CD4-positive, alpha-beta T cell treated with Interleukin-15 for 4 hours (primary cell): ENCODE measurements around the gene GIPC1.
"Not testable (repeated sequence)": the region's sequence is repeated elsewhere in the genome, so short reads cannot be mapped to it uniquely, and the experiment has no call there.

Experiments
- DNase-seq: peaks from one replicate; pipeline ENCODE4 v3.0.0-alpha.2; 2020; ENCODE audit warnings: low spot score

The GIPC1 gene, protein sequence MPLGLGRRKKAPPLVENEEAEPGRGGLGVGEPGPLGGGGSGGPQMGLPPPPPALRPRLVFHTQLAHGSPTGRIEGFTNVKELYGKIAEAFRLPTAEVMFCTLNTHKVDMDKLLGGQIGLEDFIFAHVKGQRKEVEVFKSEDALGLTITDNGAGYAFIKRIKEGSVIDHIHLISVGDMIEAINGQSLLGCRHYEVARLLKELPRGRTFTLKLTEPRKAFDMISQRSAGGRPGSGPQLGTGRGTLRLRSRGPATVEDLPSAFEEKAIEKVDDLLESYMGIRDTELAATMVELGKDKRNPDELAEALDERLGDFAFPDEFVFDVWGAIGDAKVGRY

DNA sequence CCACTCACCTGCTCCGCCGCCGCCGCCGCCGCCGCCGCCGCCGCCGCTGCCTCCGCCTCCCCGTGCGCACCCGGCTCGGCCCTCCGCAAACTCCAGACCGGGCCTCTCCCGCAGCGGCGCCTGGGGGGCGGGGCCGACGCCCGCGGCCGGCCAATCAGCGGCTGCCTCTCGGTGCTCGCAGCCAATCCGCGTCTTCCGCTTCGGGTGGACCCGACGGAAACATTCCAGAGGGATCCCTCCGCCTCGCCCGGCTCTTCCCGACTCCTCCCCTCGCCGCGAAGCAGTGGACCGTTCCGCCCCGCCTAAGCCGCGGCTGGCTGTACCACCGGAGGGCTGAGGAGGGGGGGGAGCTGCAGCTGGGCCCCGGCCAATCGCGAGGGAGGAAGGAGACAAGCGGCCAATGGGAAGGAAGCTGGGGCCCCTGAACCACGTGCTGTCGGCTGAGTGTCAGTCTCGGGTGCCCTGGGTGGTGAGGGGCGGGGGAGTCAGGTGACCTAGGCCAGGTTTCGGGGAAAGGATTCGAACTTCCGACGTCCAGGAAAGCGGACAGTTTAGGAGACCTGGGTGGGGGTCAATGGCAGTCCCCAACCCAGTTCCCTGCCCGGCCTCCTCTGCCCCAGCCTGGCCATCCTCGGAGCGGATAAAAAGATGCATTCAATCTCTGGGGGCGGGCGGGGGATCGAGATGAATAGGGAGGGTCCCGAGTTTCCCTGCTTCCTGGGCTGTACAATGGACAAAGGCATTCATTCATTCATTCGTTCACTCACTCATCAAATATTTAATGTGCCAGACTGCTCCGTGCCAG lies at the start of gene GIPC1:
Gene GIPC1 (minus strand): TSS at position 99 of the 805 bp plus-strand sequence. CDS start 13,151 bp downstream, outside the sequence.
- DNase-seq, result peak; percentile 80

DNA sequence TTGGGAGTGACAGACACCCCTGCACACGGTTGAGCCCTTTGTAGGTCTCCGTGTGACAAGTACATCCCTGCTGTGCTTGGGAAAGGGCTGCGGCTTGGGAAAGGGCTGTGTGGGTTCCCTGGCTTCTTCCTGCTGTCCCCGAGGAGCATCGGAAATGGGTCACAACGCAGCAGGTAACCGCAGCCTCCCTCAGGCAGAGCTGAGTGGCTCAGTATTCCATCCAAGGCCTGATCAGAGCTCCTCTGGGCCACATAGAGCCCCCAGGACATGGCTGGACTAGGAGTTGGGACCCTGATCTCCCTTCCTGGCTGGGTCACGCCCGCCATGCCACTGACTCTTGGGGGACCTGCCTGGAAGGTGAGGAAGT lies 49.8 kb upstream of the GIPC1 start:
- DNase-seq, result no peak

DNA sequence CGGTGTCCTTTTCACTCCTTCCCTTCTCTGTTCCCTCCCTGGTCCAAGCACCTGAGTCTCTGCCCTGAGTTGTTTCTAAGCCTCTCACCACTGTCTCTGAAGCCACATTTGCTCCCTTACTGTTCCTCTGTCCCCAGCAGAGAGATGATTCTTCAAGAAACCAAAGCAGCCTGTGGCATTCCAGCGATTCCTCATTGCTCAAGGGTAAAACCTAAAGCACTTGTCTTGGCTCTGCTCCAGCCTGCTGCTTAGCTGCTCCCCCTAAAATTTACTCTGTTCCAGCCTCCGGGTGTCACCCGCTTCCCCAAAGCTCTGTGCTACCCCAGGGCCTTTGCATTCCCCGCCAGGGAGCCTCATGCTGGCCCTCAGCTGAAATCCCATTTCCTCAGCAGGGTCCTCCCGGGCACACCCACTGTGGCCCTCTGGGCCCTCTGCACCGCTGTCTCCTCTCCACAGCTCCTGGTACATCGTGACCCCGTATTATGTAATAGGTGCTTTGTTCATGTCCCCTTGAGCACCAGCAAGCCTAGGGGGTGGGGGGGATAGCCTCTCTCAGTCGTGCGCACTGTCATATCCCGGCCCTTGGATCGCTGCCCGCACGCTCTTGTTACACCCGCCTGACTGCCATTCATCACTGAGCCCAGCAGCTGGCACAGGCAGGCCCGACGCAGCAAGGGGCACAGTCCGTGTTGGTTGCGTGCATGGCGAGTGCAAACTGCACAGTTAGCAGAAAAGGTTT lies 49.2 kb upstream of the GIPC1 start:
- no peak for DNase-seq

DNA sequence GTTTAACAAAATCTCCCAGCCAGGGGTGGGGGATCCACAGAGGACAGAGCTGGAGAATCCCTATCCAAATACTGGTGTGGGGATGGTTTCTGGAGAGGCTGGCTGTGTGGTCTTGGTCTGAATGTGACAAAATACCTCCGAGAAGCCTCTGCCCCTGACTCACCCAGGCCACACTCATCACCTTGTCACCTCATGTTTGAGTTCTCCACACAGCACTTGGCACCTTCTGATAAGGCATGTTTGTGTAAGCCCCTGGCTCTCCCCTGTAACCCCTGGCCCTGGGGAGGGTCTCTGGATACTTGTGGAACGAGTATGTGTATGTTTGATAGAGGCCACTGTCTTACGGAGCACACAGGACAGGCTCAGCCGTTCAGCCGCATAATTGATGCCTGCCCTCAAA lies 48.1 kb upstream of the GIPC1 start:
- no peak for DNase-seq

DNA sequence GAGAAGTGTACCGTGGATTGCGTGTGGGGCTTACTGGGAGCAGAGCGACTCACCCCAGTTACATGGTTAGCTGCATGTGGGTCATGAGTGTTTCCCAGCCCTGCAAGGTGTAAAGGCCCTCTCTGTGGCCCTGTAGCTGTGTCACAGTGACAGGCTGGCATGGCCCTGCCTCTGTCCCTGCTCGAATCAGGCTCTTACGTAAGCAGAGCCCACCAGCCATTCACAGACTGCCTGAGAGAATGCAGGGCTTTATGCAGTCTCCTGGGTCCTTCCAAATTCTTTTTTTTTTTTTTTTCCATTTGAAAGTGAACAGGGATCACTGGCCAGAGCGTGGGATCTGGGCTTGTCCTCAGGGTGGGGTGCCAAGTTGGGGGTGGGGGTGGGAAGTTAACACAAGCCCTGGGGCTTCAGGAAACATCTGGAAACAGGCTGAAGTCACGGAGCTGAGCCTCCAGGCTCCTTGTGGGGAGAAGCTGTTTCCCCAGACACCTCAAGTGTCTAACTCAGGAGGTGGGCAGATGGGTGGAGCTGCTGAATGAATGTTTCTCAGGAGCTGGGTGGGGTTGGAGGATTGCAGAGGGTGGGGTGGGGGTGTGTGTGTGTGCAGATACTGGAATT lies 46.9 kb upstream of the GIPC1 start:
- DNase-seq, result no peak

DNA sequence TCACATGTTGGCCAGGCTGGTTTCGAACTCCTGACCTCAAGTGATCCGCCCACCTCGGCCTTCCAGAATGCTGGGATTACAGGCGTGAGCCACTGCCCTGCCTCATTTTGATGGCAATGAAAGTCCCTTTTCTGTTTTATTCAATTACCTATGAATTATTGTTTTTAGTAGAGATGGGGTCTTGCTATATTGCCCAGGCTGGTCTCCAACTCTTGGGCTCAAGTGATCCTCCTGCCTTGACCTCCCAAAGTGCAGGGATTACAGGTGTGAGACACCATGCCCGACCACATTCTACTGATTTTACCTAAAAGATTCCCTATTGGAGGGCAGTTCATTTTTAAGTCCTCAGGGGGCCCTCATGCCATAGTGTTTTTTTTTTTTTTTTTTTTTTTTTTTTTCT lies 46.1 kb upstream of the GIPC1 start:
- DNase-seq, result not testable (repeated sequence)

DNA sequence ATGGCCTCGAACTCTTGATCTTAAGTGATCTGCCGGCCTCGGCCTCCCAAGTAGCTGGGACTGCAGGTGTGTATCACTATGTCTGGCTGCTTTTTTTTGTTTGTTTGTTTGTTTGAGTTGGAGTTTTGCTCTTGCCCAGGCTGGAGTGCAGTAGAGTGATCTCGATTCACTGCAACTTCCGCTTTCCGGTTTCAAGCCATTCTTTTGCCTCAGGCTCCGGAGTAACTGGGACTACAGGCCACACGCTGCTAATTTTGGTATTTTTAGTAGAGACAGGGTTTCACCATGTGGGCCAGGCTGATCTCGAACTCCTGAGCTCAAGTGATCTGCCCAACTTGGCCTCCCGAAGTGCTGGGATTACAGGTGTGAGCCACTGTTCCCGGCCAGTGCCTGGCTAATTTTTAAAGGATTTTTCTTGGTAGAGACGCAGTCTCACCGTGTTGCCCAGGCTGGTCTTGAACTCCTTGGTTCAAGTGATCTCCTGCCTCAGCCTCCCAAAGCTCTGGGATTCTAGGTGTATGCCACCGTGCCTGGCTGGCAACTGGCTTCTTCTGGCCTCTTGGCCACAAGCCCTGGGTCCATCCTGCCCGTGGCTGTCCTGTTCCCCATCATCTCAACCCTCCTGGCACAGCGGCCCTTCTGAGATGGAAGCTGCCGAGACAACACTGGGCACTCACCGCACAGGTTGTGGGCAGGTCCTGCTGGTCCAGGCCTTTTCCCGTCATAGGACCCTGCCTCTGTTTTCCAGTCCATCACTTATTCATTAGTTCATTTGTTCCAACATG lies 45.0 kb upstream of the GIPC1 start:
- DNase-seq, result no peak

DNA sequence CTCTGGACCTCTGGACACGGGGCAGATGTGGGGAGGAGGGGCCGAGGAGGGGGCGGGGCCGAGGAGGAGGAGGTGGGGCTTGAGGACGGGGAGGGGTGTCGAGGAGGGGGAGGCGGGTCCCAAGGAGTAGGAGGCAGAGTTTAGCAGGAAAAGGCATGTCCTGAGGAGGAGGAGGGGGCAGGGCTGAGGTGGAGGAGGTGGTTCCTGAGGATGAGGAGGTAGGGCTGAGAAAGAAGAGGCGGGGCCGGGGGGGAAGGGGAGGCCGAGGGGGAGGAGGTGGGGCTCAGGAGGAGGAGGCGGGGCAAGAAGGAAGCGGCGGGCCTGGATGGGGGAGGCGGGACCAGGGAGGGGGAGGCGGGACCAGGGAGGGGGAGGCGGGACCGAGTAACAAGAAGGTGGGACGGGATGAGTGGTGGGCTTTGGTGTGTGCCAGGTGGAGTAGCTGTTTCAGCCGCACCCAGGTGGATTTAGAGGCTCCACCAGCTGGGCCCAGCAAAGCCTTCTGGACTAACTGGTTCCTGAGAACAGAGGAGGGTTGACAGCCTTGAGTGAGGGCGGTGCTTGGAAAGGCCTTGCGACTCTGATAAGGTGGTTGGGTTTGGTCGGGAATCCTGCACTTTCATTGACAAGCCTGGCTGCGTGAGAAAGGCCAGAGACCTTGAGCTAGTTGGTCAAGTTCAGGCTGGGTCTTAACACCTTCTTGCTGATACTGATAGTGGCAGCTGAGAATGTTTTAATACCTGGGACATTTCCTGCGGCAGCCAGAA lies 41.2 kb upstream of the GIPC1 start:
- no peak for DNase-seq

DNA sequence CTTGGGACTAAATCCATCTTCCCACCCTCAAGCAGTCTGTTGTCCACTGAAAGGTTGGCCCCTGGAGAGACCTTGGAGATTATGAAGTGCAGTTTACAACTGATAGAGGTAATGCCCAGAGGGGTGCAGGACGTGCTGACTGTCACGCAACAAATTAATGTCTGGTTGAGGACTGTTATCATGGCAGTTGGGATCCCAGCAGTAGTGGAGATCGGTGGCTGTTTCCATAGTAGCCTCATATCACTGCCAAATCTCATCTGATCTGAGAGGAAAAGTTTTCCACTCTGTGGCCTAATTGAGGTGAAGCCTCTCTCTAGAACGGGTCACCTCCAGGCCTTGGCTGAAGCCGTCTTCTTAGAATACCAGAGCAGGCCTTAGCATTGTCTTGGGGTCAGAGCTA lies 37.5 kb upstream of the GIPC1 start:
- no peak for DNase-seq

DNA sequence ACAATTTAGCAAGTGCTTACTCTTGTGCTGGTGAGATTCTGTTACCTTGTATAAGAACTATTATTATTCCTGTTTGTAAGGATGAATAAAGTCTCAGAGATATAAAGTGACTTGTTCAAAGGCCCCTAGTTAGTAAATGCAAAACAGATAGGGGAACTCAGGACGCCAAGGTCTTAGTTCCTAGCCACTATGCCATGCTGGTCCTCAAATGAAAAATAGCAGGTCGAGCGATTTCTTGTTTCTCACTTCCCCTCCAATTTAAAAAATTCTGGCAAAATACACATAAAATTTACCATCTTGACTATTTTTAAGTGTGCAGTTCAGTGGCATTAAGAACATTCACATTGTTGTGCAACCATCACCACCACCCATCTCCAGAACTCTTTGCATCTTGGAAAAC lies 34.6 kb upstream of the GIPC1 start:
- DNase-seq, result no peak

DNA sequence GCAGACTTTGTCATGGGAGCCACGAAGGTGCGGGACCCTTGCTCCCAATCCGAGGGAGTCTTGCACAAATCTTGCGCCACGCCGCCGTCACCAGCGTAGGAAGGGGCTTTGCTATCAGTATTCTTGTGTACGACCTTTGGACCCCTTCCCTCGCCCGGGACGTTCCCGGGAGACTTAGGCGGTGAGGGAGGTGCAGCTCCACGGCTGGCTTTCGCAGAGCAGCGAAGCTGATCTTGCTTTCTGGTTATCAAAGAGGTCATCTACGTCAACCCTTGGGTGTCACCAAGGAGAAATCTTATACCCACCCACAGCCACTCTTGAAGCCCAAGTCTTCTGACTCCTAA lies 34.0 kb upstream of the GIPC1 start:
- no peak for DNase-seq

DNA sequence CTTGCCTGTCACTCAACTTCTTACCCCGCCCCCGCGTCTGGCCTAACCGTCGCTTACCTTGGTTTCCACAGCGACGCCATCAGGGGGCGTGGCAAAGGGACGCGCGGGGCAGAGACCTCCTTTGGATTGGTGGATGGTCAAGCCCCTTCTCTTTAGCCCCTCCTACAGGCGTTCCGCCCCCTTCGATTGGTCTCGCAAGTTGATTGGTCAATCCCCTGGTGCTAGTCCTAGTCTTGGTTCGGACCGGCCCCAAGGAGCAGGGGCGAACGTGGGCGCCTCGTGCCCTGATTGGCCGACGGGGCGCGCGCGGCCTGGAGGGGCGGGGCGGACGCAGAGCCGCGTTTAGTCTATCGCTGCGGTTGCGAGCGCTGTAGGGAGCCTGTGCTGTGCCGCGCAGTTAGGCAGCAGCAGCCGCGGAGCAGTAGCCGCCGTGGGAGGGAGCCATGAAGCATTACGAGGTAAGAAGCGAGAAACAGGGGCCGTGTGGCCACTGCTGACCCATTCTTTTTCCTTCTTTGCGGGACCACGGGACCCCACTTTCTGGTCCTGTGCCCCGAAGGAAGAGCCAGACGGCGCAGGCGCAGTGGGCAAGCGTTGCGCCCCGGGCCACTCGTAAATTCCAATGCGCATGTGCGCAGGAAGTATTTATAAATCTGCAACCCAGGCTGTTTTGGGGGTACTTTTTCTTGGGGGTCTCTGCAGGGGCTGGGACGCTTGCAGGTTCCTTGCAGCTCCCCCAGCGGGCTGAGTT lies 33.5 kb upstream of the GIPC1 start, which contains the start of gene TECR:
Gene TECR (plus strand): TSS at position 341 of the 751 bp plus-strand sequence. CDS start 103 bp downstream, at position 444.
- DNase-seq, result peak; percentile 100

DNA sequence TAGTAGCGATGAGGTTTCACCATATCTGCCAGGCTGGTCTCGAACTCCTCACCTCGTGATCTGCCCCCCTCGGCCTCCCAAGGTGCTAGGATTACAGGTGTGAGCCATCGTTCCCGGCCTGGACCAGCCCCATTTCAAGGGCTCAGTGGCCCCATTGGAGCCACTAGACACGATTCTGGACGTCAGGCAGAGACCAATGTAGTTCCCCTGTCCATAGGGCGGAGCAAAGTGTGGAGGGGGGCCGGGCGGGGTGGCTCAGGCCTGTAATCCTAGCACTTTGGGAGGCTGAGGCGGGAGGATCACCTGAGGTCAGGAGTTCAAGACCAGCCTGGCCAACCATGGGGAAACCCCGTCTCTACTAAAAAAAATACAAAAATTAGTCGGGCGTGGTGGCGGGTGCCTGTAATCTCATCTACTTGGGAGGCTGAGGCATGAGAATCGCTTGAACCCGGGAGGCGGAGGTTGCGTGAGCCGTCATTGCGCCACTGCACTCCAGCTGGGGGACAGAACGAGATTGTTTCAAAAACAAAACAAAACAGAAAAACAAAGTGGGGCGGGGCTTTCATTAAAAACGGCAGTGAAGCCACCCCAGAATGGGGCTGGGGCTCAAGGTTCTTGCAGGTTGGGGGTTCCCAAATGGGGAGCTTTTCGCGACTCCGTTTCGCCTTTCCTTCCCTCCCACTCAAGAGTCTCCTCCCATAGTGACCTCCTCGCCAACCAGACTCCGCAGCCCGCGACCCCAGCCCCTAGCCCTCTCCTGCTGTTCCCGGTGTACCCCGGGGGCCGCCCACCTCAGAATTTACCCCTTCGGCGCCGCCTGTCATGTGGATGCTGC lies 32.7 kb upstream of the GIPC1 start:
- no peak for DNase-seq

DNA sequence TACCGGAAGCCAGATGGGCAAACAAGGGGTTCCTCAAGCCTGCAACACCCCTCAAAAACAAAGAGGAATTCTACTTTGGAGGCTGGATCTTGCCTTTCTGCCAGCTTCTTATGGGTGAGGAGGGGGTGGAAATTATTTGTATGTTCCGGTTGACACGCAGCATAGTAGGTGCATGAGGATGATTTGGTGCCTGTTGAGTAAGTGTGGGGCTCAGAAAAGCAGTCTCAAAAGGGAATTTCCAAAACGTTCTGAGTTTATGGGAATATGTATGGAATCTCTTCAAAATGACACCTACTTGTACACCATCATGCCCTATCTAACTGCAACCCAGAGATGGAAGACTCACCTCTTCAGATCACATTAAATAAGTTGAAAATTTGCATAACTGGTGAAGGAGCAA lies 30.5 kb upstream of the GIPC1 start:
- DNase-seq, result no peak

DNA sequence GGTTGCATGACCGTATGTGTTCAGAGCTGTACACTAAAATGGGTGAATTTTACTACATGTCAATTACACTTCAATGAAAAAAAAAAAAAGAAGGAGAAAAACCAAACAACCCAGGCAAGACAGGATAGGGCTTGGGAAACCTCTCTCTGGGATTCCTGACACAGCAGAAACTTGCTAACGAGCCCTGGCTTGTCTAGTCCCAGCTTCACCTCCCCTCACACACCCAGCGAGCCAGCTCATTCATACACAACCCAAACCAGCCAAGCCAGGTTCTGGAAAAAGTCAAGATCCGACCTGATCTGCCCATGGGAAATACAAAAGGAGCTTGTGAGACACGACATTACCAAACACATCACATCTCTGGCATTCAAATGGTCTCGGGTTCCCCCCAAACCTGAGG lies 29.8 kb upstream of the GIPC1 start:
- DNase-seq, result no peak

DNA sequence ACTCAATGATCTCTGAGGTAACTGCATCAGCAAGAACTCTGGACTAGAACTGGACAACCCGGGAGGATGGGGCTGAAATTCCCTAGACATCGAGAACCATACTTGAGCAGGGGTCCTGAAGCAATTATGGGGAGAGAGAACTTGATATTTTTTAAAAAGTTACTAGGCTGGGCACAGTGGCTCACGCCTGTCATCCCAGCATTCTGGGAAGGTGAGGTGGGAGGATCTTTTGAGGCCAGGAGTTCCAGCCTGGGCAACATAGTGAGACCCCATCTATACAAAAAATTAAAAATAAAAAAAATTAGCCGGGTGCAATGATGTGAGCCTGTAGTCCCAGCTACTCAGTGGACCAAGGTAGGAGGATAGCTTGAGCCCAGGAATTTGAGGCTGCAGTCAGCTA lies 24.6 kb upstream of the GIPC1 start:
- DNase-seq, result no peak

DNA sequence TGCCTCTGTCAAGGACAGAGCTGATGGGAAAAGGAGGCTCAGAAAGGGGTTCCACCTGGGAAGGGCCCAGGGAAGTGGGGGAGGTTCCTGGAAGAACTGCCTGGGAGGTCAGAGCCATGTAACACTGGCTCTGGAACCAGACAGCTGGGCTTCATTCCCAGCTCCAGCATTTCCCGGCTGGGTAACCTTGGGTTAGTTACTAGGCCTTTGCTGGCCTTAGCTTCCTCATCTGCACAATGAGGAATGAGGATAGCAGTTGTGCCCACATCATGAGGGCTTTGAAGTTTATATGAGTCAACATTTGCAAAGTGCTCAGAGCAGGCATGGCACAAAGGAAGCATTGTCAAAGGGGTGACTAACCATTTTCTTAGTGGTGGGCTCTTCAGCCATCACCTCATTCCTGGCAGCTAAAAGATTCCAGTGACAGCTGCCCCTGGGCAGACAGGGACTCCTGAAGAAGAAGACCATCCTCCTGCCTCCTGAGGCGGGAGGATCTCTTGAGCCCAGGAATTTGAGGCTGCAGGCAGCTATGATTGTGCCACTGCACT lies 24.0 kb upstream of the GIPC1 start:
- peak; percentile 55 for DNase-seq

DNA sequence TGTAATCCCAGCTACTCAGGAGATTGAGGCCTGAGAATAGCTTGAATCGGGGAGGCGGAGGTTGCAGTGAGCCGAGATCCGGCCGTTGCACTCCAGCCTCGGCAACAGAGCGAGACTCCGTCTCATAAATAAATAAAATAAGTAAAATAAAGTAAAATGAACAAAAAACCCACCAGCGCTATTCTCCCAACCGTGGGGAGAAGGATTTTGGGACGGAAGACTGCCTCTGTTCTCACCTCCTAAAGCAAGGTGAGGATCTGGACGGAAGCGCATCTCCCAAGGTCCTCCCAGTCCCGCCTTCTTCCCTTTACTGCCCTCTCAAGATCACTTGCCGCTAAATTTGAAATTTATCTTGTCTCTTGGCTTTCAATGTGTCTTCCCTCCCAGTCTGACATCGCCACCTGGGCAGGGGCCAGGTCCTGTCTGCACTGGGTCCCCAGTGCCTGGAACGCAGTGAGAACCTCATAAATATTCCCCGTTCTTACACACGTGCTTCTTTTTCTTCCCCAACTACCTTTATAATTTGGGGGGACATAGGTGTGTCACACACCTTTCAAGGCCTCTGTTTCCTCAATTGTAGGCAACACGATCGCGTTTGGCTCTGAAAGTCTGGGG lies 23.4 kb upstream of the GIPC1 start:
- no peak for DNase-seq
